Endothelial cell of umbilical vein (primary cell): Measurements from ENCODE around the gene FAM131C. TPM values are rescaled to one million over a fixed set of nuclear protein-coding genes. Genes with fewer than 3 reads are reported as not detected.
A peak's percentile ranks its signal among the peaks of the same experiment; 100 is the strongest.

Experiments used
- BruUV-seq: library from RNA; stranded (reverse); fragments of 400-500 nt; replicated peaks from 2 replicates; lab custom pipeline; 2021; lab: Mats Ljungman, UMichigan
- CTCF ChIA-PET: fragments of 300-600, 350-600 bp; sonication (Branson Sonifier 250); formaldehyde crosslinking; loops from one replicate; lab custom pipeline; 2021; ENCODE audit warnings: antibody characterized with exemption, inconsistent platforms; lab: Charles Lee
- POLR2A ChIA-PET: fragments of 300-600, 350-600 bp; sonication (Branson Sonifier 250); formaldehyde crosslinking; loops from one replicate; lab custom pipeline; 2021; ENCODE audit warnings: antibody characterized with exemption, inconsistent platforms; lab: Charles Lee
- DNase-seq: peaks from one replicate; pipeline ENCODE4 v3.0.0-alpha.2; 2011; ENCODE audit warnings: low read depth, low spot score
- FAIRE-seq: peaks from 2 replicates; lab custom pipeline; 2011; peaks lifted over from hg19 to GRCh38; lab: Jason Lieb, UNC
- H2AFZ ChIP-seq: 2 replicates; pipeline ENCODE4 v1.6.0; 2012; ENCODE audit warnings: low read depth, low read length, control low read depth, inconsistent platforms
- H3K27ac ChIP-seq: 2 replicates; pipeline ENCODE4 v1.5.1; 2011; ENCODE audit warnings: low read depth, mild to moderate bottlenecking, control low read depth, low read length, moderate library complexity; ENCODE audit not compliant: insufficient read depth
- H3K27me3 ChIP-seq, 2 experiments: 2 replicates each; pipeline versions ENCODE4 v1.6.0 to v1.6.1; 2011; ENCODE audit warnings: low read length in 2 of 2, mixed read lengths in 1 of 2; ENCODE audit not compliant: control insufficient read depth in 2 of 2, insufficient read depth in 2 of 2
- H3K36me3 ChIP-seq, 2 experiments: 2 replicates in 1 of 2; 3 replicates in 1 of 2; pipeline ENCODE4 v1.5.1; 2011; ENCODE audit warnings: low read length in 2 of 2, mild to moderate bottlenecking in 1 of 2, moderate library complexity in 1 of 2; ENCODE audit not compliant: control insufficient read depth in 2 of 2, insufficient read depth in 2 of 2; ENCODE audit errors: extremely low read depth in 1 of 2
- H3K4me1 ChIP-seq: 3 replicates; pipeline ENCODE4 v1.5.1; 2011; ENCODE audit warnings: mild to moderate bottlenecking, low read length; ENCODE audit not compliant: control insufficient read depth, insufficient read depth; ENCODE audit errors: extremely low read depth
- H3K4me2 ChIP-seq: 2 replicates; pipeline ENCODE4 v1.6.1; 2011; ENCODE audit warnings: low read length, control low read depth, mixed read lengths; ENCODE audit not compliant: insufficient read depth
- H3K4me3 ChIP-seq, 3 experiments: fragments of 200-600 bp in 1 of 3; sonication (generic), shearing (Covaris generic) in 1 of 3; replicated peaks in 1 of 3; 2 replicates each; pipeline ENCODE4 v1.5.1; 2011 to 2016; ENCODE audit warnings: control low read depth in 3 of 3, low read length in 3 of 3, mild to moderate bottlenecking in 2 of 3, inconsistent platforms in 1 of 3, low read depth in 1 of 3, moderate library complexity in 1 of 3; ENCODE audit not compliant: insufficient read depth in 1 of 3
- H3K79me2 ChIP-seq: 2 replicates; pipeline ENCODE4 v1.6.0; 2012; ENCODE audit warnings: low read length, inconsistent platforms; ENCODE audit not compliant: control insufficient read depth, insufficient read depth
- H3K9ac ChIP-seq: replicated peaks from 2 replicates; pipeline ENCODE3; 2011; ENCODE audit warnings: low read length, control low read depth; ENCODE audit not compliant: insufficient read depth; ENCODE audit errors: extremely low read depth
- H3K9me1 ChIP-seq: replicated peaks from 3 replicates; pipeline ENCODE4 v1.6.0; 2011; ENCODE audit warnings: mild to moderate bottlenecking, low read length; ENCODE audit not compliant: control insufficient read depth, insufficient read depth; ENCODE audit errors: extremely low read depth
- H3K9me3 ChIP-seq: replicated peaks from 2 replicates; pipeline ENCODE4 v1.5.1; 2012; ENCODE audit warnings: low read length, inconsistent platforms; ENCODE audit not compliant: control insufficient read depth, insufficient read depth
- H4K20me1 ChIP-seq: replicated peaks from 2 replicates; pipeline ENCODE3; 2011; ENCODE audit warnings: mild to moderate bottlenecking, low read length; ENCODE audit not compliant: control insufficient read depth, insufficient read depth; ENCODE audit errors: extremely low read depth
- EZH2 ChIP-seq: IDR thresholded peaks from 2 replicates; pipeline ENCODE4 v1.6.1; 2012; ENCODE audit warnings: borderline replicate concordance, low read depth, mild to moderate bottlenecking, moderate library complexity, low read length, inconsistent platforms; ENCODE audit not compliant: severe bottlenecking
- FOS ChIP-seq: IDR thresholded peaks from 2 replicates; pipeline ENCODE4 v1.6.1; 2011; ENCODE audit warnings: mild to moderate bottlenecking, low read length, moderate library complexity, borderline replicate concordance; ENCODE audit not compliant: insufficient read depth
- GATA2 ChIP-seq: IDR thresholded peaks from 2 replicates; pipeline ENCODE4 v1.7.0; 2011; ENCODE audit warnings: low read depth, mild to moderate bottlenecking, moderate library complexity, mixed read lengths, low read length; ENCODE audit not compliant: insufficient read length, insufficient read depth
- JUN ChIP-seq: IDR thresholded peaks from 2 replicates; pipeline ENCODE4 v1.6.1; 2011; ENCODE audit warnings: borderline replicate concordance, low read depth; ENCODE audit not compliant: insufficient read length, insufficient read depth
- MYC ChIP-seq: IDR thresholded peaks from one replicate; pipeline ENCODE4 v1.6.1; 2011; ENCODE audit warnings: mild to moderate bottlenecking, low read depth, low read length
- POLR2A ChIP-seq: IDR thresholded peaks from 2 replicates; pipeline ENCODE4 v1.6.1; 2012; ENCODE audit warnings: low read depth, mild to moderate bottlenecking, control low read depth, low read length
- POLR2AphosphoS5 ChIP-seq: IDR thresholded peaks from 2 replicates; pipeline ENCODE4 v1.6.1; 2012; ENCODE audit warnings: low read depth, mild to moderate bottlenecking, control low read depth, low read length, moderate library complexity; ENCODE audit not compliant: insufficient read depth
- dilution Hi-C: fragments of 300-500 bp; cut with MboI; formaldehyde crosslinking; loops from one replicate; pipeline ENCODE4 v1.15.0; 2019; ENCODE audit warnings: low sequenced_read_pairs; ENCODE audit not compliant: extremely low pct_ligation_motif_present
- intact Hi-C: fragments of 100-400 bp; cut with micrococcal nuclease; formaldehyde crosslinking; loops from one replicate; pipeline ENCODE4 v1.10.0; 2022
- polyA plus RNA-seq, 4 experiments: library from polyadenylated mRNA; depleted of rRNA in 3 of 4; stranded (reverse) in 3 of 4; unstranded in 1 of 4; fragments of >200 nt; gene quantifications; 2 replicates each; pipeline versions ENCODE4 v1.2.1 to v1.2.3, GENCODE V29; 2011 to 2012; ENCODE audit warnings: missing spikeins in 1 of 4
- total RNA-seq: library from RNA; stranded (reverse); gene quantifications from 2 replicates; pipeline ENCODE4 v1.2.3, GENCODE V29; 2021
- TF ChIP-seq, protein P1 (sequence below), 2 donors: IDR thresholded peaks; 1 replicate in 1 of 2; 2 replicates in 1 of 2; pipeline ENCODE4 v1.5.1; 2011; ENCODE audit warnings: low read length in 2 of 2, mild to moderate bottlenecking in 2 of 2, moderate library complexity in 2 of 2, control low read depth in 1 of 2, inconsistent platforms in 1 of 2, low read depth in 1 of 2; ENCODE audit not compliant: insufficient read depth in 1 of 2; ENCODE audit errors: extremely low read depth in 1 of 2
- TF ChIP-seq, protein P2 (sequence below): IDR thresholded peaks from 2 replicates; pipeline ENCODE4 v1.6.1; 2011; ENCODE audit not compliant: insufficient read depth, insufficient read length

FAM131C gene
- total and polyA plus RNA-seq, 2 donors (not counting 3 experiments of a cell fraction or from before 2014, with no cell fraction given), result 0.23 TPM; not detected in 1

- no peak overlapping the region for H3K4me3 ChIP-seq
- H3K9me1 ChIP-seq, result no peaks in the 10 kb centered on the region
- peaks cover 13% of the 10 kb centered on the region for H3K4me1 ChIP-seq
- no peaks in the 10 kb centered on the region for H3K79me2 ChIP-seq
- no TSS peak for BruUV-seq
- DNase-seq, result no peak
- no peak overlapping the region for H3K4me2 ChIP-seq
- H4K20me1 ChIP-seq, result no peaks in the 10 kb centered on the region
- no peak overlapping the region for H3K27ac ChIP-seq
- H3K36me3 ChIP-seq, result no peaks in the 10 kb centered on the region
- no peak overlapping the region for H3K9ac ChIP-seq
- peak; percentile 59 for FAIRE-seq
- ChIA-PET POLR2A (no interaction called here), CTCF (interaction anchor here (1.3 to 13.2 kb wide), 11 partner anchors 8 to 285 kb away, joined by 3 to 353 read pairs (median 13); partner anchors contain the start of gene EPHA2)
- H3K9me3 ChIP-seq, result no peaks in the 10 kb centered on the region
- H2AFZ ChIP-seq, result no peak overlapping the region
- dilution Hi-C loops (no loop called here), intact Hi-C loops (loop anchor here (2.0 kb wide), 2 partner anchors 109 to 159 kb away; partner anchors contain the start of gene CPLANE2)
- TF ChIP-seq JUN (no peak), POLR2AphosphoS5 (no peak), EZH2 (no peak), GATA2 (no peak), FOS (no peak), POLR2A (no peak), MYC (no peak)
- TF ChIP-seq, protein P1, sequence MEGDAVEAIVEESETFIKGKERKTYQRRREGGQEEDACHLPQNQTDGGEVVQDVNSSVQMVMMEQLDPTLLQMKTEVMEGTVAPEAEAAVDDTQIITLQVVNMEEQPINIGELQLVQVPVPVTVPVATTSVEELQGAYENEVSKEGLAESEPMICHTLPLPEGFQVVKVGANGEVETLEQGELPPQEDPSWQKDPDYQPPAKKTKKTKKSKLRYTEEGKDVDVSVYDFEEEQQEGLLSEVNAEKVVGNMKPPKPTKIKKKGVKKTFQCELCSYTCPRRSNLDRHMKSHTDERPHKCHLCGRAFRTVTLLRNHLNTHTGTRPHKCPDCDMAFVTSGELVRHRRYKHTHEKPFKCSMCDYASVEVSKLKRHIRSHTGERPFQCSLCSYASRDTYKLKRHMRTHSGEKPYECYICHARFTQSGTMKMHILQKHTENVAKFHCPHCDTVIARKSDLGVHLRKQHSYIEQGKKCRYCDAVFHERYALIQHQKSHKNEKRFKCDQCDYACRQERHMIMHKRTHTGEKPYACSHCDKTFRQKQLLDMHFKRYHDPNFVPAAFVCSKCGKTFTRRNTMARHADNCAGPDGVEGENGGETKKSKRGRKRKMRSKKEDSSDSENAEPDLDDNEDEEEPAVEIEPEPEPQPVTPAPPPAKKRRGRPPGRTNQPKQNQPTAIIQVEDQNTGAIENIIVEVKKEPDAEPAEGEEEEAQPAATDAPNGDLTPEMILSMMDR (IDR thresholded peaks at IDR 0.05; ENCODE audit: extremely low read depth in 1 of 2, insufficient read depth in 1 of 2, low read depth in 1 of 2, low read length in 2 of 2), result no peak
- TF ChIP-seq, protein P2, sequence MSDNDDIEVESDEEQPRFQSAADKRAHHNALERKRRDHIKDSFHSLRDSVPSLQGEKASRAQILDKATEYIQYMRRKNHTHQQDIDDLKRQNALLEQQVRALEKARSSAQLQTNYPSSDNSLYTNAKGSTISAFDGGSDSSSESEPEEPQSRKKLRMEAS, result no peak
- H3K27me3 ChIP-seq, result no peaks in the 10 kb centered on the region
Observed at GRCh38 chr1:16077406-16078245, 4.2 kb upstream of the FAM131C start.
